PFSK-1 (cell line): Measurements from ENCODE around the gene MARCHF7.

Experiments used
- FOXP2 ChIP-seq: optimal IDR thresholded peaks from 2 replicates; pipeline ENCODE3; 2011; ENCODE audit warnings: borderline replicate concordance, control low read depth, inconsistent platforms; ENCODE audit not compliant: insufficient read depth; ENCODE audit errors: extremely low read length, extremely low read depth
- POLR2AphosphoS5 ChIP-seq: IDR thresholded peaks from 2 replicates; pipeline ENCODE4 v1.6.1; 2012; ENCODE audit warnings: low read depth, mild to moderate bottlenecking, control low read depth, low read length, moderate library complexity
- REST ChIP-seq, 2 experiments: IDR thresholded peaks; 2 replicates each; pipeline versions ENCODE4 v1.6.1 to v1.8.0; 2011 to 2012; ENCODE audit warnings: low read depth in 2 of 2, low read length in 2 of 2, control low read depth in 1 of 2, inconsistent platforms in 1 of 2, mild to moderate bottlenecking in 1 of 2, moderate library complexity in 1 of 2; ENCODE audit not compliant: insufficient read depth in 1 of 2
- SIN3A ChIP-seq: IDR thresholded peaks from 2 replicates; pipeline ENCODE4 v1.6.1; 2012; ENCODE audit warnings: mild to moderate bottlenecking, low read length, moderate library complexity, borderline replicate concordance; ENCODE audit not compliant: insufficient read depth
- TAF1 ChIP-seq: IDR thresholded peaks from 2 replicates; pipeline ENCODE4 v1.6.1; 2012; ENCODE audit warnings: low read length, control low read depth, borderline replicate concordance; ENCODE audit not compliant: insufficient read depth

Gene MARCHF7

GRCh38 chr2:159755788-159756187 is 43.5 kb downstream of the MARCHF7 start:
- TF ChIP-seq SIN3A (no peak), POLR2AphosphoS5 (no peak), TAF1 (no peak), REST (IDR thresholded peaks at IDR 0.05; ENCODE audit: insufficient read depth in 1 of 2, low read depth in 2 of 2, low read length in 2 of 2) (no peak), FOXP2 (no peak)

GRCh38 chr2:159758239-159758638 is 45.9 kb downstream of the MARCHF7 start:
- no peak for TF ChIP-seq SIN3A
- TF ChIP-seq REST (IDR thresholded peaks at IDR 0.05; ENCODE audit: insufficient read depth in 1 of 2, low read depth in 2 of 2, low read length in 2 of 2) = no peak
- 0 out of 2 replicates have a peak, but pooled peaks have one; percentile 6 for TF ChIP-seq POLR2AphosphoS5
- no peak for TF ChIP-seq TAF1
- no peak for TF ChIP-seq FOXP2

GRCh38 chr2:159758686-159759085 is 46.4 kb downstream of the MARCHF7 start:
- no peak for TF ChIP-seq REST (IDR thresholded peaks at IDR 0.05; ENCODE audit: insufficient read depth in 1 of 2, low read depth in 2 of 2, low read length in 2 of 2)
- no peak for TF ChIP-seq POLR2AphosphoS5
- TF ChIP-seq SIN3A = no peak
- no peak for TF ChIP-seq FOXP2
- no peak for TF ChIP-seq TAF1

- TF ChIP-seq REST (IDR thresholded peaks at IDR 0.05; ENCODE audit: insufficient read depth in 1 of 2, low read depth in 2 of 2, low read length in 2 of 2) (no peak), SIN3A (no peak), TAF1 (no peak)
These were observed 47.3 kb downstream of the MARCHF7 start for GRCh38 chr2:159759577-159759976.

GRCh38 chr2:159760326-159760725 is 48.0 kb downstream of the MARCHF7 start:
- TF ChIP-seq FOXP2 = no peak
- TF ChIP-seq TAF1 = no peak
- TF ChIP-seq POLR2AphosphoS5 = no peak
- TF ChIP-seq SIN3A = no peak
- TF ChIP-seq REST (IDR thresholded peaks at IDR 0.05; ENCODE audit: insufficient read depth in 1 of 2, low read depth in 2 of 2, low read length in 2 of 2) = no peak
